ENCODE results near the gene SORL1. TPM values are rescaled to one million over a fixed set of nuclear protein-coding genes. Genes with fewer than 3 reads are reported as not detected.

Gene SORL1
- total and polyA plus RNA-seq, 2 of the 13 experiments (the other 11 are each of a cell fraction or from before 2014, with no cell fraction given) = 21.3 to 148 TPM

GRCh38 chr11:121553806-121554205, 101.7 kb downstream of the SORL1 start (continued):
- TF ChIP-seq, protein P1, sequence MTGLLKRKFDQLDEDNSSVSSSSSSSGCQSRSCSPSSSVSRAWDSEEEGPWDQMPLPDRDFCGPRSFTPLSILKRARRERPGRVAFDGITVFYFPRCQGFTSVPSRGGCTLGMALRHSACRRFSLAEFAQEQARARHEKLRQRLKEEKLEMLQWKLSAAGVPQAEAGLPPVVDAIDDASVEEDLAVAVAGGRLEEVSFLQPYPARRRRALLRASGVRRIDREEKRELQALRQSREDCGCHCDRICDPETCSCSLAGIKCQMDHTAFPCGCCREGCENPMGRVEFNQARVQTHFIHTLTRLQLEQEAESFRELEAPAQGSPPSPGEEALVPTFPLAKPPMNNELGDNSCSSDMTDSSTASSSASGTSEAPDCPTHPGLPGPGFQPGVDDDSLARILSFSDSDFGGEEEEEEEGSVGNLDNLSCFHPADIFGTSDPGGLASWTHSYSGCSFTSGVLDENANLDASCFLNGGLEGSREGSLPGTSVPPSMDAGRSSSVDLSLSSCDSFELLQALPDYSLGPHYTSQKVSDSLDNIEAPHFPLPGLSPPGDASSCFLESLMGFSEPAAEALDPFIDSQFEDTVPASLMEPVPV (CRISPR knock-in tag; IDR thresholded peaks at IDR 0.05) = 0 out of 2 replicates have a peak, but pooled peaks have one; percentile 36
- TF ChIP-seq ONECUT2 (CRISPR knock-in tag; IDR thresholded peaks at IDR 0.05) (no peak), ZNF597 (CRISPR knock-in tag; IDR thresholded peaks at IDR 0.05) (no peak), POLR2A (IDR thresholded peaks at IDR 0.05; ENCODE audit: insufficient read depth in 1 of 2, low read depth in 2 of 2, low read length in 2 of 2) (peak in 1 of 2 experiments; percentile 34; a peak in 1 of 4 replicates), ZNF484 (CRISPR knock-in tag; IDR thresholded peaks at IDR 0.05; ENCODE audit: borderline replicate concordance, low read depth) (no peak), DPF2 (CRISPR knock-in tag; IDR thresholded peaks at IDR 0.05; ENCODE audit: borderline replicate concordance, low read depth) (peak; percentile 90), ZNF382 (CRISPR knock-in tag; IDR thresholded peaks at IDR 0.05; ENCODE audit: borderline replicate concordance) (no peak), MZF1 (CRISPR knock-in tag; IDR thresholded peaks at IDR 0.05; ENCODE audit: borderline replicate concordance) (no peak), ARID3A (IDR thresholded peaks at IDR 0.05; ENCODE audit: low read depth, low read length) (no peak), RBAK (CRISPR knock-in tag; IDR thresholded peaks at IDR 0.05) (no peak), ZFY (CRISPR knock-in tag; IDR thresholded peaks at IDR 0.05) (no peak), ZBTB40 (IDR thresholded peaks at IDR 0.05) (no peak), ZBTB40 (CRISPR knock-in tag; IDR thresholded peaks at IDR 0.05) (peak; percentile 57; the same call in 1 of the 2 replicates), SPEN (CRISPR knock-in tag; IDR thresholded peaks at IDR 0.05; ENCODE audit: low read depth) (peak; percentile 67; the same call in 1 of the 2 replicates), ZNF619 (CRISPR knock-in tag; IDR thresholded peaks at IDR 0.05) (0 out of 2 replicates have a peak, but pooled peaks have one; percentile 33), ZNF780A (CRISPR knock-in tag; IDR thresholded peaks at IDR 0.05) (no peak), FOXK1 (CRISPR knock-in tag; IDR thresholded peaks at IDR 0.05; ENCODE audit: borderline replicate concordance, low read depth) (peak; percentile 58; the same call in 1 of the 2 replicates)

Data from HepG2 (cell line).